GM12878 (cell line): Measurements from ENCODE around the gene RPS6KA2. TPM values are rescaled to one million over a fixed set of nuclear protein-coding genes. Genes with fewer than 3 reads are reported as not detected.

ENCODE experiments used
- ATAC-seq: fragments of 200-7000 bp; cut with Tn5 transposase; 3 replicates; pipeline ENCODE4 v1.9.1; 2020; ENCODE audit warnings: mild to moderate bottlenecking, moderate library complexity
- BruUV-seq: library from RNA; stranded (reverse); fragments of 400-500 nt; replicated peaks from 2 replicates; lab custom pipeline; 2021; lab: Mats Ljungman, UMichigan
- CTCF ChIA-PET: fragments of 300-600 bp; sonication (Branson Sonifier 250); formaldehyde crosslinking; extraction: SDS; loops from one replicate; lab custom pipeline; 2021; ENCODE audit warnings: inconsistent platforms; lab: Yijun Ruan, JAX
- POLR2A ChIA-PET: fragments of 350-600 bp; formaldehyde crosslinking; extraction: SDS; loops from one replicate; lab custom pipeline; 2021; ENCODE audit warnings: inconsistent platforms; lab: Charles Lee
- RAD21 ChIA-PET: fragments of 300-600 bp; sonication (Branson Sonifier 250); formaldehyde crosslinking; loops from one replicate; lab custom pipeline; 2023; ENCODE audit warnings: antibody characterized with exemption; ENCODE audit not compliant: unreplicated experiment; lab: Charles Lee
- SMC1A ChIA-PET: fragments of 300-600 bp; sonication (Branson Sonifier 250); formaldehyde crosslinking; loops from one replicate; lab custom pipeline; 2023; ENCODE audit not compliant: unreplicated experiment, uncharacterized antibody; lab: Charles Lee
- DNase-seq: peaks from one replicate; pipeline ENCODE4 v3.0.0-alpha.2; 2011; ENCODE audit warnings: low read depth, low spot score
- FAIRE-seq: peaks from 3 replicates; lab custom pipeline; 2011; peaks lifted over from hg19 to GRCh38; lab: Jason Lieb, UNC
- H2AFZ ChIP-seq: 2 replicates; pipeline ENCODE4 v1.6.0; 2011; ENCODE audit warnings: low read depth, low read length, control low read depth; ENCODE audit not compliant: control insufficient read depth
- H3K27ac ChIP-seq: 2 replicates; pipeline ENCODE4 v1.5.1; 2011; ENCODE audit warnings: control low read depth; ENCODE audit not compliant: control insufficient read depth, insufficient read depth
- H3K27me3 ChIP-seq, 2 experiments: replicated peaks in 1 of 2; 2 replicates each; pipeline versions ENCODE4 v1.6.0 to v1.6.1; 2011; ENCODE audit warnings: low read length in 1 of 2; ENCODE audit not compliant: control insufficient read depth in 2 of 2, insufficient read depth in 2 of 2
- H3K36me3 ChIP-seq, 2 experiments: 2 replicates each; pipeline ENCODE4 v1.5.1; 2011; ENCODE audit warnings: low read length in 1 of 2; ENCODE audit not compliant: control insufficient read depth in 2 of 2, insufficient read depth in 2 of 2
- H3K4me1 ChIP-seq: 2 replicates; pipeline ENCODE4 v1.6.1; 2011; ENCODE audit warnings: mild to moderate bottlenecking, low read length, moderate library complexity, mixed read lengths; ENCODE audit not compliant: control insufficient read depth, insufficient read depth
- H3K4me2 ChIP-seq: 2 replicates; pipeline ENCODE4 v1.6.0; 2011; ENCODE audit warnings: control low read depth; ENCODE audit not compliant: control insufficient read depth, insufficient read depth
- H3K4me3 ChIP-seq: fragments of 200-600 bp; sonication (generic); 2 replicates; pipeline ENCODE4 v1.5.1; 2016
- H3K79me2 ChIP-seq: 2 replicates; pipeline ENCODE4 v1.6.0; 2011; ENCODE audit warnings: low read length; ENCODE audit not compliant: control insufficient read depth, insufficient read depth
- H3K9ac ChIP-seq: 2 replicates; pipeline ENCODE4 v1.8.0; 2011; ENCODE audit warnings: low read length, control low read depth, mixed read lengths; ENCODE audit not compliant: control insufficient read depth, insufficient read depth
- H3K9me3 ChIP-seq: replicated peaks from 3 replicates; pipeline ENCODE4 v1.5.1; 2011; ENCODE audit warnings: mild to moderate bottlenecking, low read length; ENCODE audit not compliant: control insufficient read depth, insufficient read depth
- H4K20me1 ChIP-seq: 2 replicates; pipeline ENCODE4 v1.6.0; 2011; ENCODE audit not compliant: control insufficient read depth, insufficient read depth
- CHD1 ChIP-seq: IDR thresholded peaks from 2 replicates; pipeline ENCODE4 v1.6.1; 2012; ENCODE audit warnings: low read depth, low read length, improper control_type of control experiment
- FOS ChIP-seq: IDR thresholded peaks from 3 replicates; pipeline ENCODE4 v1.6.1; 2011; ENCODE audit warnings: borderline replicate concordance; ENCODE audit not compliant: insufficient read length; ENCODE audit errors: extremely low read depth
- HDAC6 ChIP-seq: fragments of 200-600 bp; sonication (generic); IDR thresholded peaks from one replicate; pipeline ENCODE4 v1.8.0; 2017; ENCODE audit warnings: antibody characterized with exemption; ENCODE audit not compliant: unreplicated experiment
- HDGF ChIP-seq: fragments of 450-650 bp; IDR thresholded peaks from 2 replicates; pipeline ENCODE4 v1.6.1; 2016; ENCODE audit warnings: antibody characterized with exemption
- KLF5 ChIP-seq: fragments of 450-650 bp; IDR thresholded peaks from 2 replicates; pipeline ENCODE4 v1.6.1; 2014; ENCODE audit warnings: mild to moderate bottlenecking; ENCODE audit not compliant: partially characterized antibody
- RELA ChIP-seq: fragments of 450-650 bp; IDR thresholded peaks from 2 replicates; pipeline ENCODE4 v1.8.0; 2014; ENCODE audit warnings: borderline replicate concordance; ENCODE audit not compliant: partially characterized antibody
- STAT3 ChIP-seq: IDR thresholded peaks from 2 replicates; pipeline ENCODE4 v1.6.1; 2011; ENCODE audit warnings: low read depth, low read length, improper control_type of control experiment
- WGBS: methylation state at CpG from one replicate; pipeline ENCODE4 v1.1.6; 2016; ENCODE audit warnings: low lambda C conversion rate; ENCODE audit not compliant: insufficient replicate concordance, insufficient coverage; ENCODE audit errors: missing lambda C conversion rate; 5-methylcytosine and 5-hydroxymethylcytosine counted together
- in situ Hi-C: fragments of 300-500 bp; cut with MboI; formaldehyde crosslinking; loops from 9 replicates; pipeline ENCODE4 v1.14.3; 2018; ENCODE audit warnings: mixed read lengths
- intact Hi-C: fragments of 100-400 bp; cut with micrococcal nuclease; formaldehyde crosslinking; loops from one replicate; pipeline ENCODE4 v1.14.2; 2022; ENCODE audit not compliant: unreplicated experiment
- polyA plus RNA-seq, 11 experiments: library from polyadenylated mRNA; depleted of rRNA in 4 of 11; unstranded in 6 of 11; stranded (reverse) in 5 of 11; fragments of >200 nt; fragmentation: Nextera tagmentation in 4 of 11; fragmentation: Illumina TruSeq in 1 of 11; extraction: Ambion mirVana in 4 of 11; extraction: Trizol in 1 of 11; gene quantifications; 1 replicate in 1 of 11; 2 replicates in 10 of 11; pipeline versions ENCODE4 v1.2.1 to v1.2.3, GENCODE V29; 2011 to 2016; ENCODE audit warnings: inconsistent platforms in 2 of 11, missing spikeins in 2 of 11, low read depth in 1 of 11
- total RNA-seq, 4 experiments: library from RNA; depleted of rRNA in 3 of 4; stranded (reverse); fragments of >200 nt in 3 of 4; fragmentation: Illumina TruSeq in 1 of 4; extraction: Trizol in 1 of 4; gene quantifications; 2 replicates each; pipeline versions ENCODE4 v1.2.1 to v1.2.3, GENCODE V29; 2013 to 2021
- TF ChIP-seq, protein P1 (sequence below): fragments of 450-650 bp; IDR thresholded peaks from 2 replicates; pipeline ENCODE4 v1.6.1; 2018; ENCODE audit warnings: mild to moderate bottlenecking, low read depth, moderate library complexity; ENCODE audit not compliant: partially characterized antibody
- TF ChIP-seq, protein P2 (sequence below): fragments of 450-650 bp; formaldehyde crosslinking; IDR thresholded peaks from 2 replicates; pipeline ENCODE4 v1.5.0; 2022; ENCODE audit warnings: mild to moderate bottlenecking, missing genetic modification characterization
- TF ChIP-seq, protein P3 (sequence below): fragments of 450-650 bp; IDR thresholded peaks from 2 replicates; pipeline ENCODE4 v1.6.1; 2017; ENCODE audit warnings: mild to moderate bottlenecking

Gene RPS6KA2
- total and polyA plus RNA-seq, 10 of the 15 experiments (the other 5 are each of a cell fraction or from before 2014, with no cell fraction given): 0.02 to 1.0 (median 0.22) TPM; not detected in 1

DNA sequence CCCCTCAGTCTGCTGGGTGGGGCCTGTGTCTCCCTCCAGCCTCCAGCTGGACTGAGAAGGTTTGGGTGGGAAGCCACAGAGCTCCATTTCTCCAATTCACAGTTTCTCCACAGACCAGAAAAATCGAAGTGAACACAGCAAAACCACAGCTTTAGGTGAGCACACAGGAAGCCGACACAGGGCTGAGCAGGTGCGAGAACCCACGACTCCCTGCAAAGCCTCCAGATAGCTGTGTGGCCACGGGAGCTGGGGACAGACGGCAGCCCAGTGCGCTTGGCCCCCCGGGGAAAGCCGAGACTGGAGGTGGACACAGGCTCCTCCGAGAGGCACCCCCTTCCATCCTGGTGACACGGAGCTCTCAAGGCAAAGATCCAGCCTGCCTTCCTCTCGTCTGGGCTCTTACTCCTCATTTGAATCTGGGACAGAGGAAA lies 215.3 kb downstream of the RPS6KA2 start (continued):
- TF ChIP-seq, protein P1, sequence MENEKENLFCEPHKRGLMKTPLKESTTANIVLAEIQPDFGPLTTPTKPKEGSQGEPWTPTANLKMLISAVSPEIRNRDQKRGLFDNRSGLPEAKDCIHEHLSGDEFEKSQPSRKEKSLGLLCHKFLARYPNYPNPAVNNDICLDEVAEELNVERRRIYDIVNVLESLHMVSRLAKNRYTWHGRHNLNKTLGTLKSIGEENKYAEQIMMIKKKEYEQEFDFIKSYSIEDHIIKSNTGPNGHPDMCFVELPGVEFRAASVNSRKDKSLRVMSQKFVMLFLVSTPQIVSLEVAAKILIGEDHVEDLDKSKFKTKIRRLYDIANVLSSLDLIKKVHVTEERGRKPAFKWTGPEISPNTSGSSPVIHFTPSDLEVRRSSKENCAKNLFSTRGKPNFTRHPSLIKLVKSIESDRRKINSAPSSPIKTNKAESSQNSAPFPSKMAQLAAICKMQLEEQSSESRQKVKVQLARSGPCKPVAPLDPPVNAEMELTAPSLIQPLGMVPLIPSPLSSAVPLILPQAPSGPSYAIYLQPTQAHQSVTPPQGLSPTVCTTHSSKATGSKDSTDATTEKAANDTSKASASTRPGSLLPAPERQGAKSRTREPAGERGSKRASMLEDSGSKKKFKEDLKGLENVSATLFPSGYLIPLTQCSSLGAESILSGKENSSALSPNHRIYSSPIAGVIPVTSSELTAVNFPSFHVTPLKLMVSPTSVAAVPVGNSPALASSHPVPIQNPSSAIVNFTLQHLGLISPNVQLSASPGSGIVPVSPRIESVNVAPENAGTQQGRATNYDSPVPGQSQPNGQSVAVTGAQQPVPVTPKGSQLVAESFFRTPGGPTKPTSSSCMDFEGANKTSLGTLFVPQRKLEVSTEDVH: no peak
- no peak for TF ChIP-seq RELA

DNA sequence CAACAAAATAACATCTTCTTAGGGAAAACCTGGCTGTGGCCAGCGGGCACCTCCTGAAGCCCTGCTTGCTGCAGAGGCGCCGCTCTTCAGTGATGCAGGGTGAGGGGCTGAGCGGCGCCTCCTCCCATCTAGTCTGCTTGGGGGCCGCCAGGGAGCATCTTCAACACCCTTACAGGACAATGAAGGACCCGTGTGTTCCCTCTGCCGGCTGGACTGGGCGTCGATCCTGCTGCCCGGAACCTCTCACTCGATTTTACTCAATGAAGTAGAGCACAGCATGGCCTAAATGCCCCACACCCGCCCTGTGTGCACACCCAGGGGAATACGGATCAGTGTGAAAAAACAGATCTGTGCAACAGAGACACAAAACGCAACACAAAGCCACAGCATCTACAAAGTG lies 215.8 kb downstream of the RPS6KA2 start:
- POLR2A ChIA-PET: no interaction called here
- intact Hi-C loops (no loop called here), in situ Hi-C loops (no loop called here)
- WGBS: 69% methylated on average over 15 of the region's 15 CpGs
- no peaks in the 10 kb centered on the region for H3K79me2 ChIP-seq
- FAIRE-seq (no peak), ATAC-seq (no peak), DNase-seq (no peak)
- no peaks in the 10 kb centered on the region; the same call in 1 of the 2 replicates for H4K20me1 ChIP-seq
- no peaks in the 10 kb centered on the region for H3K36me3 ChIP-seq
- no TSS peak for BruUV-seq
- H3K4me2 ChIP-seq: no peak overlapping the region
- H3K27ac ChIP-seq: no peak overlapping the region
- RAD21 ChIA-PET: no interaction called here
- H3K4me3 ChIP-seq: no peak overlapping the region
- H2AFZ ChIP-seq: no peak overlapping the region
- H3K9ac ChIP-seq: no peak overlapping the region
- H3K27me3 ChIP-seq: no peaks in the 10 kb centered on the region
- SMC1A ChIA-PET: interaction anchor here (1.2 kb wide), 2 partner anchors 10 to 98 kb away, joined by 3 read pairs; no protein-coding TSS in a partner anchor
- H3K9me3 ChIP-seq: no peaks in the 10 kb centered on the region; the same call in 2 of the 3 replicates
- H3K4me1 ChIP-seq: peaks cover 6% of the 10 kb centered on the region
- CTCF ChIA-PET: interaction anchor here (0.8 kb wide), 1 partner anchor 11 kb away, joined by 3 read pairs; no protein-coding TSS in a partner anchor
- TF ChIP-seq HDAC6: no peak
- TF ChIP-seq, protein P2, sequence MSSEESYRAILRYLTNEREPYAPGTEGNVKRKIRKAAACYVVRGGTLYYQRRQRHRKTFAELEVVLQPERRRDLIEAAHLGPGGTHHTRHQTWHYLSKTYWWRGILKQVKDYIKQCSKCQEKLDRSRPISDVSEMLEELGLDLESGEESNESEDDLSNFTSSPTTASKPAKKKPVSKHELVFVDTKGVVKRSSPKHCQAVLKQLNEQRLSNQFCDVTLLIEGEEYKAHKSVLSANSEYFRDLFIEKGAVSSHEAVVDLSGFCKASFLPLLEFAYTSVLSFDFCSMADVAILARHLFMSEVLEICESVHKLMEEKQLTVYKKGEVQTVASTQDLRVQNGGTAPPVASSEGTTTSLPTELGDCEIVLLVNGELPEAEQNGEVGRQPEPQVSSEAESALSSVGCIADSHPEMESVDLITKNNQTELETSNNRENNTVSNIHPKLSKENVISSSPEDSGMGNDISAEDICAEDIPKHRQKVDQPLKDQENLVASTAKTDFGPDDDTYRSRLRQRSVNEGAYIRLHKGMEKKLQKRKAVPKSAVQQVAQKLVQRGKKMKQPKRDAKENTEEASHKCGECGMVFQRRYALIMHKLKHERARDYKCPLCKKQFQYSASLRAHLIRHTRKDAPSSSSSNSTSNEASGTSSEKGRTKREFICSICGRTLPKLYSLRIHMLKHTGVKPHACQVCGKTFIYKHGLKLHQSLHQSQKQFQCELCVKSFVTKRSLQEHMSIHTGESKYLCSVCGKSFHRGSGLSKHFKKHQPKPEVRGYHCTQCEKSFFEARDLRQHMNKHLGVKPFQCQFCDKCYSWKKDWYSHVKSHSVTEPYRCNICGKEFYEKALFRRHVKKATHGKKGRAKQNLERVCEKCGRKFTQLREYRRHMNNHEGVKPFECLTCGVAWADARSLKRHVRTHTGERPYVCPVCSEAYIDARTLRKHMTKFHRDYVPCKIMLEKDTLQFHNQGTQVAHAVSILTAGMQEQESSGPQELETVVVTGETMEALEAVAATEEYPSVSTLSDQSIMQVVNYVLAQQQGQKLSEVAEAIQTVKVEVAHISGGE (CRISPR knock-in tag): no peak
- TF ChIP-seq KLF5: no peak
- TF ChIP-seq HDGF: no peak
- TF ChIP-seq, protein P3, sequence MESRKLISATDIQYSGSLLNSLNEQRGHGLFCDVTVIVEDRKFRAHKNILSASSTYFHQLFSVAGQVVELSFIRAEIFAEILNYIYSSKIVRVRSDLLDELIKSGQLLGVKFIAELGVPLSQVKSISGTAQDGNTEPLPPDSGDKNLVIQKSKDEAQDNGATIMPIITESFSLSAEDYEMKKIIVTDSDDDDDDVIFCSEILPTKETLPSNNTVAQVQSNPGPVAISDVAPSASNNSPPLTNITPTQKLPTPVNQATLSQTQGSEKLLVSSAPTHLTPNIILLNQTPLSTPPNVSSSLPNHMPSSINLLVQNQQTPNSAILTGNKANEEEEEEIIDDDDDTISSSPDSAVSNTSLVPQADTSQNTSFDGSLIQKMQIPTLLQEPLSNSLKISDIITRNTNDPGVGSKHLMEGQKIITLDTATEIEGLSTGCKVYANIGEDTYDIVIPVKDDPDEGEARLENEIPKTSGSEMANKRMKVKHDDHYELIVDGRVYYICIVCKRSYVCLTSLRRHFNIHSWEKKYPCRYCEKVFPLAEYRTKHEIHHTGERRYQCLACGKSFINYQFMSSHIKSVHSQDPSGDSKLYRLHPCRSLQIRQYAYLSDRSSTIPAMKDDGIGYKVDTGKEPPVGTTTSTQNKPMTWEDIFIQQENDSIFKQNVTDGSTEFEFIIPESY: no peak
- TF ChIP-seq CHD1: no peak
- TF ChIP-seq FOS: no peak
- TF ChIP-seq STAT3: no peak
